NCI-H82 (cell line): Measurements from ENCODE around the gene CDCA7.
A peak's percentile ranks its signal among the peaks of the same experiment; 100 is the strongest.
"Not testable (repeated sequence)": the region's sequence is repeated elsewhere in the genome, so short reads cannot be mapped to it uniquely, and the experiment has no call there.

Experiments used
- DNase-seq: peaks from one replicate; lab custom pipeline; 2025; lab: John Stamatoyannopoulos, UW

CDCA7 gene

GRCh38 chr2:173354582-173355131, at the start of gene CDCA7:
TSS of gene CDCA7 (plus strand) at chr2:173354872. CDS start at chr2:173354964, 92 bp downstream.
- DNase-seq, result peak; percentile 92

GRCh38 chr2:173305303-173305702, 49.4 kb upstream of the CDCA7 start:
- DNase-seq, result no peak

- no peak for DNase-seq
Observed at GRCh38 chr2:173307293-173307692, 47.4 kb upstream of the CDCA7 start.

GRCh38 chr2:173309370-173309769, 45.3 kb upstream of the CDCA7 start:
- not testable (repeated sequence) for DNase-seq

- DNase-seq, result no peak
Observed at GRCh38 chr2:173311844-173312606, 42.6 kb upstream of the CDCA7 start.

GRCh38 chr2:173323371-173323770, 31.3 kb upstream of the CDCA7 start:
- DNase-seq, result no peak

GRCh38 chr2:173326806-173327205, 27.9 kb upstream of the CDCA7 start:
- DNase-seq, result no peak

- DNase-seq, result peak; percentile 60
Observed at GRCh38 chr2:173327421-173327820, 27.3 kb upstream of the CDCA7 start.

- DNase-seq, result not testable (repeated sequence)
Observed at GRCh38 chr2:173333003-173333402, 21.7 kb upstream of the CDCA7 start.

GRCh38 chr2:173339807-173340206, 14.9 kb upstream of the CDCA7 start:
- peak; percentile 98 for DNase-seq

- DNase-seq, result no peak
Observed at GRCh38 chr2:173343921-173344320, 10.8 kb upstream of the CDCA7 start.

GRCh38 chr2:173346035-173346434, 8.6 kb upstream of the CDCA7 start:
- no peak for DNase-seq

- DNase-seq, result no peak
Observed at GRCh38 chr2:173347305-173348168, 7.1 kb upstream of the CDCA7 start.

GRCh38 chr2:173349287-173349686, 5.4 kb upstream of the CDCA7 start:
- no peak for DNase-seq

- DNase-seq, result no peak
Observed at GRCh38 chr2:173350383-173350782, 4.3 kb upstream of the CDCA7 start.

GRCh38 chr2:173351879-173352278, 2.8 kb upstream of the CDCA7 start:
- no peak for DNase-seq

- DNase-seq, result peak; percentile 61
Observed at GRCh38 chr2:173353556-173353955, 1.1 kb upstream of the CDCA7 start.

GRCh38 chr2:173354073-173354581, 545 bp upstream of the CDCA7 start:
- DNase-seq, result no peak

GRCh38 chr2:173355132-173355865, 627 bp downstream of the CDCA7 start:
- peak; percentile 87 for DNase-seq

GRCh38 chr2:173355866-173356508, 1.3 kb downstream of the CDCA7 start:
- DNase-seq, result peak; percentile 42

- no peak for DNase-seq
Observed at GRCh38 chr2:173357346-173357745, 2.7 kb downstream of the CDCA7 start.
